Vagina (tissue), 2 donors: ENCODE results near the gene COX10. TPM values are rescaled to one million over a fixed set of nuclear protein-coding genes. Genes with fewer than 3 reads are reported as not detected.

ENCODE experiments used
- DNase-seq, 2 donors: peaks; one replicate each; pipeline ENCODE4 v3.0.0-alpha.2; 2017; ENCODE audit errors: extremely low spot score in 2 of 2
- H3K27ac ChIP-seq: fragments of 200-600 bp; sonication (generic); one replicate; pipeline ENCODE4 v1.5.1; 2019
- H3K27me3 ChIP-seq: fragments of 200-600 bp; sonication (generic); one replicate; pipeline ENCODE4 v1.5.1; 2019
- H3K36me3 ChIP-seq, 2 donors: fragments of 200-600 bp; sonication (generic); one replicate each; pipeline ENCODE4 v1.5.1; 2017 to 2019
- H3K4me1 ChIP-seq: fragments of 200-600 bp; sonication (generic); one replicate; pipeline ENCODE4 v1.5.1; 2019
- H3K4me3 ChIP-seq, 2 donors: fragments of 200-600 bp; sonication (generic); 1 replicate in 1 of 2; 2 replicates in 1 of 2; pipeline ENCODE4 v1.5.1; 2016 to 2019
- H3K9me3 ChIP-seq: fragments of 200-600 bp; sonication (generic); one replicate; pipeline ENCODE4 v1.5.1; 2019
- POLR2A ChIP-seq, 2 donors: fragments of 450-650 bp; IDR thresholded peaks; one replicate each; pipeline ENCODE4 v1.6.1; 2017; ENCODE audit warnings: antibody characterized with exemption in 2 of 2, mild to moderate bottlenecking in 2 of 2, moderate library complexity in 2 of 2
- POLR2AphosphoS5 ChIP-seq, 2 donors: sonication (generic); formaldehyde crosslinking; IDR thresholded peaks; one replicate each; pipeline ENCODE4 v1.9.0; 2017; ENCODE audit warnings: antibody characterized with exemption in 2 of 2, mild to moderate bottlenecking in 2 of 2, low read depth in 1 of 2; ENCODE audit not compliant: insufficient read depth in 1 of 2
- intact Hi-C: fragments of 100-400 bp; cut with DNase I; formaldehyde crosslinking; loops from one replicate; pipeline ENCODE4 v1.15.1; 2023
- total RNA-seq: library from RNA; depleted of rRNA; stranded (reverse); fragments of >200 nt; gene quantifications from one replicate; pipeline ENCODE4 v1.2.3, GENCODE V29; 2016
- TF ChIP-seq, protein P1 (sequence below), 3 experiments: fragments of 450-650 bp in 2 of 3; fragments of 200-600 bp in 1 of 3; sonication (generic) in 1 of 3; IDR thresholded peaks; one replicate each; pipeline ENCODE4 v1.5.1; 2017 to 2019; ENCODE audit warnings: antibody characterized with exemption in 3 of 3, mild to moderate bottlenecking in 2 of 3, moderate library complexity in 2 of 3

Gene COX10
- total RNA-seq, 1 donor from 2014 or later, result 27.5 TPM

DNA sequence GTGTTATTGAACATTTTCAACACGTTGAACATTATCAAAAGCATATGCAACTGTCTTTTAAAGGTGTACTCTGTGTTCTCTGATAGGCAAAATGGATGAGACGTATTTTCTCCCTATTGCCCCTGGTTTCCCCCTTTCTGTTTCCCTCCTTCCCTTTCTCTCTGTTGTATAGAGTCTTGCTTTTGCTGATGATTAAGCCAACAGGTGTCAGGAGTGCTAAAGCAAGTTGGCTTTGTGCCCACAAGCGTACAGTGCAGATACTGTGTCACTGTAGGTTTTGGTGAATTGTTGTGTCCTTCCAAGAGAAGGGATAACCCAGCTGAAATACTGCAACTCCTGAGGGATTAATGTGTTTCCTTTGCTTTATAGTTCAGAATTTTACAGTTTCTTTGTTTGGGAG is 74.4 kb downstream of the COX10 start:
- DNase-seq, result no peak
- H3K4me1 ChIP-seq, result peaks cover 7% of the 10 kb centered on the region
- intact Hi-C loops, result no loop called here
- no peaks in the 10 kb centered on the region for H3K27me3 ChIP-seq
- TF ChIP-seq POLR2AphosphoS5 (IDR thresholded peaks at IDR 0.05; ENCODE audit: insufficient read depth in 1 of 2, low read depth in 1 of 2), result no peak
- TF ChIP-seq POLR2A (IDR thresholded peaks at IDR 0.05), result no peak
- TF ChIP-seq, protein P1, sequence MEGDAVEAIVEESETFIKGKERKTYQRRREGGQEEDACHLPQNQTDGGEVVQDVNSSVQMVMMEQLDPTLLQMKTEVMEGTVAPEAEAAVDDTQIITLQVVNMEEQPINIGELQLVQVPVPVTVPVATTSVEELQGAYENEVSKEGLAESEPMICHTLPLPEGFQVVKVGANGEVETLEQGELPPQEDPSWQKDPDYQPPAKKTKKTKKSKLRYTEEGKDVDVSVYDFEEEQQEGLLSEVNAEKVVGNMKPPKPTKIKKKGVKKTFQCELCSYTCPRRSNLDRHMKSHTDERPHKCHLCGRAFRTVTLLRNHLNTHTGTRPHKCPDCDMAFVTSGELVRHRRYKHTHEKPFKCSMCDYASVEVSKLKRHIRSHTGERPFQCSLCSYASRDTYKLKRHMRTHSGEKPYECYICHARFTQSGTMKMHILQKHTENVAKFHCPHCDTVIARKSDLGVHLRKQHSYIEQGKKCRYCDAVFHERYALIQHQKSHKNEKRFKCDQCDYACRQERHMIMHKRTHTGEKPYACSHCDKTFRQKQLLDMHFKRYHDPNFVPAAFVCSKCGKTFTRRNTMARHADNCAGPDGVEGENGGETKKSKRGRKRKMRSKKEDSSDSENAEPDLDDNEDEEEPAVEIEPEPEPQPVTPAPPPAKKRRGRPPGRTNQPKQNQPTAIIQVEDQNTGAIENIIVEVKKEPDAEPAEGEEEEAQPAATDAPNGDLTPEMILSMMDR (IDR thresholded peaks at IDR 0.05), result no peak
- no peaks in the 10 kb centered on the region for H3K36me3 ChIP-seq
- H3K9me3 ChIP-seq, result no peaks in the 10 kb centered on the region
- no peak overlapping the region for H3K4me3 ChIP-seq
- no peak overlapping the region for H3K27ac ChIP-seq

DNA sequence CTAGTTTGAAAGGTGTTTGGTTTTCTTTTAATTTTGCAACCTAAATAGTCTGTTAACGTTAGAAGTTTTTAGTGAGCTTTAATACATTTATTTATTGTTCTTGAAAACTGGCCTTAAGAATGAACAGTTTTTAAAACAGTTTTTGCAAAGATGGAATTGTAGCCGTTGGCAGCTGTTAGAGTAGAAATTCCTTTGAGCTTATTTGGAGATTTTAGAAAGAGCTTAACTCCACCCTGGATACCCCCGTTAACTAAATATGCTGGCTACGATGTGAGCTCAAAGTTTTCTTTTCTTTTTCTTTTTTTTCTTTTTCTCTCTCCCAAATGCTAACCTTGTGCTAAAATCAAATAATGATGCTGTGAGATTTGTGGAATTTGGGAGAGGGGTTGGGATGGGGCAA is 75.2 kb downstream of the COX10 start:
- TF ChIP-seq POLR2AphosphoS5 (IDR thresholded peaks at IDR 0.05; ENCODE audit: insufficient read depth in 1 of 2, low read depth in 1 of 2), result no peak
- no peak for TF ChIP-seq POLR2A (IDR thresholded peaks at IDR 0.05)
- TF ChIP-seq, protein P1 (IDR thresholded peaks at IDR 0.05), result no peak
- no peak overlapping the region for H3K4me3 ChIP-seq
- no peaks in the 10 kb centered on the region for H3K36me3 ChIP-seq
- H3K27ac ChIP-seq, result no peak overlapping the region
- no peak for DNase-seq
- H3K4me1 ChIP-seq, result peaks cover 7% of the 10 kb centered on the region
- H3K27me3 ChIP-seq, result no peaks in the 10 kb centered on the region
- intact Hi-C loops, result no loop called here
- H3K9me3 ChIP-seq, result no peaks in the 10 kb centered on the region

DNA sequence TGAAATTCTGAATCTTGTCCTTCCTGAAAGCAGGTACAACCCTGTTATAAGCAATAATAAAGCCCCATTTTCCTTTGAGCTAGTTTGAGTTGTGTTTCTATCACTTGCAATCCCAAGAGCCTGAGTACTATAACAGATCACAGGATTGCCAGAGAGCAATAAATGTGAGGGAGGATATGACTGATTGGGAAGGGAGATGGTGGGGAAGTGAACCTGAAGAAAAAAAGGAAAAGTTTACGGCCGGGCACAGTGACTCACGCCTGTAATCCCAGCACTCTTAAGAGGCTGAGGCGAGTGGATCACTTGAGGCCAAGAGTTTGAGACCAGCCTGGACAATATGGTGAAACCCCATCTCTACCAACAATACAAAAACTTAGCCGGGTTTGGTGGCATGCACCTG is 80.4 kb downstream of the COX10 start:
- Histone ChIP-seq H3K9me3 (no peaks in the 10 kb centered on the region), H3K27me3 (no peaks in the 10 kb centered on the region), H3K4me1 (no peaks in the 10 kb centered on the region), H3K27ac (no peak overlapping the region), H3K36me3 (no peaks in the 10 kb centered on the region), H3K4me3 (no peak overlapping the region)
- intact Hi-C loops, result no loop called here
- no peak for DNase-seq
- TF ChIP-seq POLR2AphosphoS5 (IDR thresholded peaks at IDR 0.05; ENCODE audit: insufficient read depth in 1 of 2, low read depth in 1 of 2) (no peak), POLR2A (IDR thresholded peaks at IDR 0.05) (no peak)
- TF ChIP-seq, protein P1 (IDR thresholded peaks at IDR 0.05), result no peak

DNA sequence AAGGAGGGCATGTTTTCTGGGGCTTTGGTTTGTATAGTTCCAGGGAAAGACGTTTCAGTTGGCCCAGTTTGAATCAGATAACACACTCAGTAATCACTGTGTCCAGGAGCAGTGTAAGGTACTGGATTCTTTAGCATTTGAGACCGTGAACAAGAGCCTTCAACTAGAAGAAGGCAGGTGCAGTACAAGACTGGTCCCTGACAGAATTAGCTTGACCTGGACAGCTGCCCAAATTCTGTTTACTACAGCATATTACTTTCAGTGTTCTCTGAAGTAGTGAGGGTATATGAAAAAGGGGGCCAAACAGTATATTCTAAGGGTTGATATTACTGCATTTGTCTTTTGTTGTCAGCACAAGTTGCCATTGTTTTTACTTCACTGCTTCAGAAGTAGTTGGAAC is 81.3 kb downstream of the COX10 start:
- Histone ChIP-seq H3K27me3 (no peaks in the 10 kb centered on the region), H3K9me3 (no peaks in the 10 kb centered on the region), H3K4me1 (no peaks in the 10 kb centered on the region), H3K27ac (no peak overlapping the region), H3K36me3 (no peaks in the 10 kb centered on the region), H3K4me3 (no peak overlapping the region)
- no peak for DNase-seq
- intact Hi-C loops, result no loop called here
- no peak for TF ChIP-seq POLR2AphosphoS5 (IDR thresholded peaks at IDR 0.05; ENCODE audit: insufficient read depth in 1 of 2, low read depth in 1 of 2)
- no peak for TF ChIP-seq POLR2A (IDR thresholded peaks at IDR 0.05)
- TF ChIP-seq, protein P1 (IDR thresholded peaks at IDR 0.05), result no peak

DNA sequence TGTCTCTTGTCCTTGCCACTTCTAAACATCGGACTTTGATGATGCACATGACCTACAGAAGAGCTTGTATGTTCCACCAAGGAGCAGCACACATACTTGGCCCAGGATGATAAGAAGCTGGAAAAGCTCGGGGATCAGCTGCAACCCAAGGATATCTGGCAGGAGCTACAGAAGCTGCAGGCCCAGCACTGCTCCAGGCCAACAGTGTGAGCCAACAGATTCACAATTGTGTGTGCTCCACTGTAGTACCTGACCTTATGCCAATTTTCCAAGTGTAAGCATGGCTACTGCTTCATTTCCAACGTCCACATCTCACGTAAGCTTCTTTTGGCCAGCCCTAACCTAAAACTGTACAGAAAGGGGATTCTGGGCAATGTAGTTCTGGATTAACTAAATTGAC is 83.4 kb downstream of the COX10 start:
- intact Hi-C loops, result no loop called here
- H3K4me1 ChIP-seq, result no peaks in the 10 kb centered on the region
- no peaks in the 10 kb centered on the region for H3K27me3 ChIP-seq
- no peak overlapping the region for H3K27ac ChIP-seq
- H3K4me3 ChIP-seq, result no peak overlapping the region
- no peak for DNase-seq
- H3K9me3 ChIP-seq, result no peaks in the 10 kb centered on the region
- H3K36me3 ChIP-seq, result no peaks in the 10 kb centered on the region
- TF ChIP-seq, protein P1 (IDR thresholded peaks at IDR 0.05), result no peak
- TF ChIP-seq POLR2AphosphoS5 (IDR thresholded peaks at IDR 0.05; ENCODE audit: insufficient read depth in 1 of 2, low read depth in 1 of 2) (no peak), POLR2A (IDR thresholded peaks at IDR 0.05) (no peak)
